AG08396 (cell line): ENCODE measurements around the gene LIX1L.

Experiments
- DNase-seq: peaks from one replicate; pipeline ENCODE4 v3.0.0; 2012; ENCODE audit warnings: low spot score, mixed read lengths

Gene LIX1L

GRCh38 chr1:145893306-145894055, 64.3 kb downstream of the LIX1L start:
- DNase-seq = no peak

- DNase-seq = no peak
Observed at GRCh38 chr1:145892486-145893087, 65.2 kb downstream of the LIX1L start.

GRCh38 chr1:145891587-145892485, 66.0 kb downstream of the LIX1L start:
- peak; percentile 92 for DNase-seq

GRCh38 chr1:145891143-145891542, 66.7 kb downstream of the LIX1L start:
- DNase-seq = no peak

GRCh38 chr1:145889722-145890121, 68.1 kb downstream of the LIX1L start:
- DNase-seq = no peak

GRCh38 chr1:145887631-145888030, 70.2 kb downstream of the LIX1L start:
- no peak for DNase-seq

- no peak for DNase-seq
Observed at GRCh38 chr1:145886816-145887215, 71.0 kb downstream of the LIX1L start.

GRCh38 chr1:145886390-145886789, 71.4 kb downstream of the LIX1L start:
- no peak for DNase-seq

- DNase-seq = peak; percentile 90
Observed at GRCh38 chr1:145885738-145886287, 72.0 kb downstream of the LIX1L start, which contains the start of gene ANKRD35. TSS of gene ANKRD35 (minus strand) at chr1:145885866. CDS start at chr1:145885758, 108 bp downstream.

- DNase-seq = peak; percentile 49
Observed at GRCh38 chr1:145884675-145885074, 73.1 kb downstream of the LIX1L start.
